ENCODE data around the gene SEPTIN12.
"Not testable (repeated sequence)": the region's sequence is repeated elsewhere in the genome, so short reads cannot be mapped to it uniquely, and the experiment has no call there.

Gene SEPTIN12

GRCh38 chr16:4802659-4803287, 14.6 kb upstream of the SEPTIN12 start:
- DNase-seq: peak; percentile 88

GRCh38 chr16:4801962-4802658, 14.0 kb upstream of the SEPTIN12 start, which contains the start of gene ROGDI:
Gene ROGDI, minus strand, starts transcription at chr16:4802633. Its CDS starts 62 bp downstream, at chr16:4802571.
- peak; percentile 90 for DNase-seq

- no peak for DNase-seq
These were observed 13.2 kb upstream of the SEPTIN12 start for GRCh38 chr16:4801051-4801961.

GRCh38 chr16:4800290-4801041, 12.3 kb upstream of the SEPTIN12 start:
- no peak for DNase-seq

GRCh38 chr16:4799171-4799855, 11.2 kb upstream of the SEPTIN12 start:
- DNase-seq: no peak

- DNase-seq: no peak
These were observed 10.3 kb upstream of the SEPTIN12 start for GRCh38 chr16:4798456-4798855.

GRCh38 chr16:4797805-4798252, 9.7 kb upstream of the SEPTIN12 start:
- no peak for DNase-seq

- DNase-seq: no peak
These were observed 9.0 kb upstream of the SEPTIN12 start for GRCh38 chr16:4796982-4797804.

GRCh38 chr16:4795828-4796572, 7.9 kb upstream of the SEPTIN12 start:
- DNase-seq: no peak

GRCh38 chr16:4795181-4795827, 7.2 kb upstream of the SEPTIN12 start, which contains the start of gene SMIM22:
Gene SMIM22, plus strand, starts transcription at chr16:4795369. Its CDS starts 366 bp downstream, at chr16:4795735.
- DNase-seq: no peak

- no peak for DNase-seq
These were observed 4.9 kb upstream of the SEPTIN12 start for GRCh38 chr16:4792951-4793513.

- DNase-seq: no peak
These were observed 2.7 kb upstream of the SEPTIN12 start for GRCh38 chr16:4790871-4791270.

- DNase-seq: no peak
These were observed 2.1 kb upstream of the SEPTIN12 start for GRCh38 chr16:4790261-4790660.

- no peak for DNase-seq
These were observed 765 bp upstream of the SEPTIN12 start for GRCh38 chr16:4788910-4789309.

GRCh38 chr16:4788489-4788889, 344 bp upstream of the SEPTIN12 start:
- no peak for DNase-seq

GRCh38 chr16:4787068-4787467, 1.1 kb downstream of the SEPTIN12 start:
- DNase-seq: no peak

- no peak for DNase-seq
These were observed 2.2 kb downstream of the SEPTIN12 start for GRCh38 chr16:4785758-4786433.

GRCh38 chr16:4784444-4784987, 3.6 kb downstream of the SEPTIN12 start:
- not testable (repeated sequence) for DNase-seq

All from CD4-positive, alpha-beta T cell treated with Interleukin-10 for 1 hour (primary cell).